HepG2 (cell line): ENCODE results near the gene CECR2. TPM values are rescaled to one million over a fixed set of nuclear protein-coding genes. Genes with fewer than 3 reads are reported as not detected.

Experiments used
- FOSL2 ChIP-seq: sonication (generic); formaldehyde crosslinking; IDR thresholded peaks from 2 replicates; pipeline ENCODE4 v1.4.0; 2020; ENCODE audit warnings: missing genetic modification reagents
- GPN1 ChIP-seq: sonication (generic); formaldehyde crosslinking; IDR thresholded peaks from 2 replicates; pipeline ENCODE4 v1.5.1; 2020; ENCODE audit warnings: missing genetic modification reagents, borderline replicate concordance
- HNF4A ChIP-seq: sonication (generic); formaldehyde crosslinking; IDR thresholded peaks from 2 replicates; pipeline ENCODE4 v1.4.0; 2020; ENCODE audit warnings: missing genetic modification reagents
- KLF9 ChIP-seq: IDR thresholded peaks from 2 replicates; pipeline ENCODE4 v1.6.1; 2016; ENCODE audit warnings: low read depth
- MEIS1 ChIP-seq: sonication (generic); formaldehyde crosslinking; IDR thresholded peaks from 2 replicates; pipeline ENCODE4 v1.9.0; 2021; ENCODE audit warnings: mild to moderate bottlenecking, missing genetic modification reagents, moderate library complexity, borderline replicate concordance
- MXI1 ChIP-seq: IDR thresholded peaks from 3 replicates; pipeline ENCODE4 v1.6.1; 2012; ENCODE audit warnings: low read depth, low read length, inconsistent platforms, borderline replicate concordance
- NFYC ChIP-seq: IDR thresholded peaks from 2 replicates; pipeline ENCODE4 v1.6.1; 2016; ENCODE audit warnings: missing genetic modification reagents, missing compliant biosample characterization
- ZBTB21 ChIP-seq: sonication (generic); formaldehyde crosslinking; IDR thresholded peaks from 2 replicates; pipeline ENCODE4 v1.4.0; 2020; ENCODE audit warnings: missing genetic modification reagents
- ZFP41 ChIP-seq: sonication (generic); formaldehyde crosslinking; IDR thresholded peaks from 2 replicates; pipeline ENCODE4 v1.4.0; 2020; ENCODE audit warnings: mild to moderate bottlenecking, missing genetic modification reagents, borderline replicate concordance
- ZNF180 ChIP-seq: sonication (generic); formaldehyde crosslinking; IDR thresholded peaks from 2 replicates; pipeline ENCODE4 v1.4.0; 2020; ENCODE audit warnings: low read depth, missing genetic modification reagents, borderline replicate concordance
- ZNF614 ChIP-seq: IDR thresholded peaks from 2 replicates; pipeline ENCODE4 v1.6.1; 2018; ENCODE audit warnings: missing biosample characterization, missing genetic modification reagents, inconsistent platforms, borderline replicate concordance
- ZNF615 ChIP-seq: sonication (generic); formaldehyde crosslinking; IDR thresholded peaks from 2 replicates; pipeline ENCODE4 v1.5.0; 2020; ENCODE audit warnings: mild to moderate bottlenecking, missing genetic modification reagents, borderline replicate concordance
- ZNF616 ChIP-seq: sonication (generic); formaldehyde crosslinking; IDR thresholded peaks from 2 replicates; pipeline ENCODE4 v1.5.0; 2020; ENCODE audit warnings: low read depth, mild to moderate bottlenecking, missing genetic modification reagents
- ZNF674 ChIP-seq: sonication (generic); formaldehyde crosslinking; IDR thresholded peaks from 2 replicates; pipeline ENCODE4 v1.5.0; 2020; ENCODE audit warnings: low read depth, mild to moderate bottlenecking, missing genetic modification reagents
- ZZZ3 ChIP-seq: sonication (generic); formaldehyde crosslinking; IDR thresholded peaks from 2 replicates; pipeline ENCODE4 v1.4.0; 2020; ENCODE audit warnings: missing genetic modification reagents, mild to moderate bottlenecking, borderline replicate concordance
- polyA plus RNA-seq, 8 experiments: library from polyadenylated mRNA; depleted of rRNA in 3 of 8; stranded (reverse) in 7 of 8; unstranded in 1 of 8; fragments of >200 nt; fragmentation: Illumina TruSeq in 4 of 8; extraction: Trizol in 4 of 8; gene quantifications; 2 replicates each; pipeline versions ENCODE4 v1.2.1 to v1.2.3, GENCODE V29; 2011 to 2016; ENCODE audit warnings: low read depth in 4 of 8, missing spikeins in 1 of 8, mixed read lengths in 1 of 8; ENCODE audit not compliant: insufficient read depth in 1 of 8
- total RNA-seq, 5 experiments: library from RNA; depleted of rRNA; stranded (reverse); fragments of >200 nt; fragmentation: Illumina TruSeq; extraction: Trizol; gene quantifications; 2 replicates each; pipeline ENCODE4 v1.2.3, GENCODE V29; 2016; ENCODE audit warnings: low read depth in 1 of 5
- TF ChIP-seq, protein P1 (sequence below): sonication (generic); formaldehyde crosslinking; IDR thresholded peaks from 2 replicates; pipeline ENCODE4 v1.5.1; 2020; ENCODE audit warnings: missing genetic modification reagents, mild to moderate bottlenecking, borderline replicate concordance
- TF ChIP-seq, protein P2 (sequence below): sonication (generic); formaldehyde crosslinking; IDR thresholded peaks from 2 replicates; pipeline ENCODE4 v1.8.0; 2022; ENCODE audit warnings: mild to moderate bottlenecking, missing genetic modification reagents, moderate library complexity
- TF ChIP-seq, protein P3 (sequence below): sonication (generic); formaldehyde crosslinking; IDR thresholded peaks from 2 replicates; pipeline ENCODE4 v1.5.0; 2020; ENCODE audit warnings: mild to moderate bottlenecking, low read depth, missing genetic modification reagents, borderline replicate concordance
- TF ChIP-seq, protein P4 (sequence below): fragments of 450-650 bp; IDR thresholded peaks from 2 replicates; pipeline ENCODE4 v1.6.1; 2016
- TF ChIP-seq, protein P5 (sequence below), 2 experiments: sonication (generic) in 1 of 2; formaldehyde crosslinking in 1 of 2; IDR thresholded peaks; 2 replicates each; pipeline versions ENCODE4 v1.5.1 to v1.6.1; 2011 to 2020; ENCODE audit warnings: borderline replicate concordance in 1 of 2, low read depth in 1 of 2, low read length in 1 of 2, mild to moderate bottlenecking in 1 of 2, missing genetic modification reagents in 1 of 2, moderate library complexity in 1 of 2
- TF ChIP-seq, protein P6 (sequence below): sonication (generic); formaldehyde crosslinking; IDR thresholded peaks from 2 replicates; pipeline ENCODE4 v1.5.0; 2020; ENCODE audit warnings: missing genetic modification reagents

The CECR2 gene
- total and polyA plus RNA-seq, 2 of the 13 experiments (the other 11 are each of a cell fraction or from before 2014, with no cell fraction given) = not detected

DNA sequence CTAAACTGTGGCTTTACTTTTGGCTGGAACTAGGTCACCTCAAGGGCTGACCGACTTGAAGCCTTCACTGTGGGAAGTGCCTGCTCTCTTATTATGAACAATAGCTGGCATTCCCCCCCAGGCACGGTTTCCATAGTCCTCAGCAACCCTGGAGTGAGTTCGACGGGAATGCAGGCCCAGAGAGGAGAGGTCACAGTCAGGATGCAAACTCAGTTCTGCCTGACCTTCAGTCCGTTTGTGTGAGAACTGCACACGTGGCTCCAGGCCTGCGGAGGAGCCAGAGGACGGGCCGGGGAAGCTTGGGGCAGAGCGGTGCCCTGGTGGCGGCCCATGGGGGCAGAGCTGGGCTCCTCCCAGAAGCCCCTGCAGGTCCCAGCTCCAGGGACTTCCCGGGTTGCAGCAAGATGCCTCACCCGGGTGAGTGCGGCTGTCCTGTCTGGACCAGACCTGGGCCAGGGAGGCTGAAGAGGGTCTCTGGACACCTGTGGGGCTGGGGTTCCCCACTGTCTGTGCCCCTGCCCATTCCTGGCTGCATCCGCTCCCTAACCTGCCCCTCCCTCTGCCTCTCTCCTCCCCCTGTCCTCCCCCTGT, 211.3 kb downstream of the CECR2 start (continued):
- TF ChIP-seq, protein P1, sequence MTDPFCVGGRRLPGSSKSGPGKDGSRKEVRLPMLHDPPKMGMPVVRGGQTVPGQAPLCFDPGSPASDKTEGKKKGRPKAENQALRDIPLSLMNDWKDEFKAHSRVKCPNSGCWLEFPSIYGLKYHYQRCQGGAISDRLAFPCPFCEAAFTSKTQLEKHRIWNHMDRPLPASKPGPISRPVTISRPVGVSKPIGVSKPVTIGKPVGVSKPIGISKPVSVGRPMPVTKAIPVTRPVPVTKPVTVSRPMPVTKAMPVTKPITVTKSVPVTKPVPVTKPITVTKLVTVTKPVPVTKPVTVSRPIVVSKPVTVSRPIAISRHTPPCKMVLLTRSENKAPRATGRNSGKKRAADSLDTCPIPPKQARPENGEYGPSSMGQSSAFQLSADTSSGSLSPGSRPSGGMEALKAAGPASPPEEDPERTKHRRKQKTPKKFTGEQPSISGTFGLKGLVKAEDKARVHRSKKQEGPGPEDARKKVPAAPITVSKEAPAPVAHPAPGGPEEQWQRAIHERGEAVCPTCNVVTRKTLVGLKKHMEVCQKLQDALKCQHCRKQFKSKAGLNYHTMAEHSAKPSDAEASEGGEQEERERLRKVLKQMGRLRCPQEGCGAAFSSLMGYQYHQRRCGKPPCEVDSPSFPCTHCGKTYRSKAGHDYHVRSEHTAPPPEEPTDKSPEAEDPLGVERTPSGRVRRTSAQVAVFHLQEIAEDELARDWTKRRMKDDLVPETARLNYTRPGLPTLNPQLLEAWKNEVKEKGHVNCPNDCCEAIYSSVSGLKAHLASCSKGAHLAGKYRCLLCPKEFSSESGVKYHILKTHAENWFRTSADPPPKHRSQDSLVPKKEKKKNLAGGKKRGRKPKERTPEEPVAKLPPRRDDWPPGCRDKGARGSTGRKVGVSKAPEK (CRISPR knock-in tag) = no peak
- no peak; the same call in 2 of the 3 replicates for TF ChIP-seq MXI1
- TF ChIP-seq ZNF615 (CRISPR knock-in tag) = no peak
- TF ChIP-seq ZZZ3 (CRISPR knock-in tag) = no peak
- TF ChIP-seq KLF9 (CRISPR knock-in tag) = no peak
- TF ChIP-seq GPN1 = no peak
- TF ChIP-seq, protein P2, sequence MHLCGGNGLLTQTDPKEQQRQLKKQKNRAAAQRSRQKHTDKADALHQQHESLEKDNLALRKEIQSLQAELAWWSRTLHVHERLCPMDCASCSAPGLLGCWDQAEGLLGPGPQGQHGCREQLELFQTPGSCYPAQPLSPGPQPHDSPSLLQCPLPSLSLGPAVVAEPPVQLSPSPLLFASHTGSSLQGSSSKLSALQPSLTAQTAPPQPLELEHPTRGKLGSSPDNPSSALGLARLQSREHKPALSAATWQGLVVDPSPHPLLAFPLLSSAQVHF (CRISPR knock-in tag) = no peak
- TF ChIP-seq ZNF674 (CRISPR knock-in tag) = no peak
- TF ChIP-seq MEIS1 (CRISPR knock-in tag) = no peak
- no peak; the same call in 1 of the 2 replicates for TF ChIP-seq ZNF614 (CRISPR knock-in tag)
- TF ChIP-seq, protein P3, sequence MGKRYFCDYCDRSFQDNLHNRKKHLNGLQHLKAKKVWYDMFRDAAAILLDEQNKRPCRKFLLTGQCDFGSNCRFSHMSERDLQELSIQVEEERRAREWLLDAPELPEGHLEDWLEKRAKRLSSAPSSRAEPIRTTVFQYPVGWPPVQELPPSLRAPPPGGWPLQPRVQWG (CRISPR knock-in tag) = no peak
- TF ChIP-seq, protein P4, sequence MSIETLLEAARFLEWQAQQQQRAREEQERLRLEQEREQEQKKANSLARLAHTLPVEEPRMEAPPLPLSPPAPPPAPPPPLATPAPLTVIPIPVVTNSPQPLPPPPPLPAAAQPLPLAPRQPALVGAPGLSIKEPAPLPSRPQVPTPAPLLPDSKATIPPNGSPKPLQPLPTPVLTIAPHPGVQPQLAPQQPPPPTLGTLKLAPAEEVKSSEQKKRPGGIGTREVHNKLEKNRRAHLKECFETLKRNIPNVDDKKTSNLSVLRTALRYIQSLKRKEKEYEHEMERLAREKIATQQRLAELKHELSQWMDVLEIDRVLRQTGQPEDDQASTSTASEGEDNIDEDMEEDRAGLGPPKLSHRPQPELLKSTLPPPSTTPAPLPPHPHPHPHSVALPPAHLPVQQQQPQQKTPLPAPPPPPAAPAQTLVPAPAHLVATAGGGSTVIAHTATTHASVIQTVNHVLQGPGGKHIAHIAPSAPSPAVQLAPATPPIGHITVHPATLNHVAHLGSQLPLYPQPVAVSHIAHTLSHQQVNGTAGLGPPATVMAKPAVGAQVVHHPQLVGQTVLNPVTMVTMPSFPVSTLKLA = no peak
- TF ChIP-seq, protein P5, sequence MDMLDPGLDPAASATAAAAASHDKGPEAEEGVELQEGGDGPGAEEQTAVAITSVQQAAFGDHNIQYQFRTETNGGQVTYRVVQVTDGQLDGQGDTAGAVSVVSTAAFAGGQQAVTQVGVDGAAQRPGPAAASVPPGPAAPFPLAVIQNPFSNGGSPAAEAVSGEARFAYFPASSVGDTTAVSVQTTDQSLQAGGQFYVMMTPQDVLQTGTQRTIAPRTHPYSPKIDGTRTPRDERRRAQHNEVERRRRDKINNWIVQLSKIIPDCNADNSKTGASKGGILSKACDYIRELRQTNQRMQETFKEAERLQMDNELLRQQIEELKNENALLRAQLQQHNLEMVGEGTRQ (IDR thresholded peaks at IDR 0.05; ENCODE audit: low read depth, low read length) = peak; percentile 24; the same call in 1 of the 2 replicates
- TF ChIP-seq, protein P5 (CRISPR knock-in tag; IDR thresholded peaks at IDR 0.05; ENCODE audit: borderline replicate concordance) = no peak
- TF ChIP-seq ZNF180 (CRISPR knock-in tag) = no peak
- no peak for TF ChIP-seq ZFP41 (CRISPR knock-in tag)
- no peak for TF ChIP-seq ZNF616 (CRISPR knock-in tag)
- TF ChIP-seq FOSL2 (CRISPR knock-in tag) = no peak
- TF ChIP-seq HNF4A (CRISPR knock-in tag) = 0 out of 2 replicates have a peak, but pooled peaks have one; percentile 27
- TF ChIP-seq, protein P6, sequence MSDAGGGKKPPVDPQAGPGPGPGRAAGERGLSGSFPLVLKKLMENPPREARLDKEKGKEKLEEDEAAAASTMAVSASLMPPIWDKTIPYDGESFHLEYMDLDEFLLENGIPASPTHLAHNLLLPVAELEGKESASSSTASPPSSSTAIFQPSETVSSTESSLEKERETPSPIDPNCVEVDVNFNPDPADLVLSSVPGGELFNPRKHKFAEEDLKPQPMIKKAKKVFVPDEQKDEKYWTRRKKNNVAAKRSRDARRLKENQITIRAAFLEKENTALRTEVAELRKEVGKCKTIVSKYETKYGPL (CRISPR knock-in tag) = no peak
- TF ChIP-seq NFYC (CRISPR knock-in tag) = no peak
- no peak for TF ChIP-seq ZBTB21 (CRISPR knock-in tag)
